Keratinocyte (primary cell): ENCODE results near the gene AFG1L. TPM values are rescaled to one million over a fixed set of nuclear protein-coding genes. Genes with fewer than 3 reads are reported as not detected.

Experiments used
- DNase-seq: peaks from one replicate; pipeline ENCODE4 v3.0.0-alpha.2; 2011; ENCODE audit warnings: low read depth, missing footprints, low spot score
- FAIRE-seq: peaks from 2 replicates; lab custom pipeline; 2011; peaks lifted over from hg19 to GRCh38; lab: Jason Lieb, UNC
- H2AFZ ChIP-seq: 2 replicates; pipeline ENCODE4 v1.6.0; 2012; ENCODE audit warnings: low read length, control low read depth, inconsistent platforms; ENCODE audit not compliant: control insufficient read depth
- H3K27ac ChIP-seq: 2 replicates; pipeline ENCODE4 v1.5.1; 2011; ENCODE audit warnings: low read length; ENCODE audit not compliant: control insufficient read depth, insufficient read depth
- H3K27me3 ChIP-seq: 3 replicates; pipeline ENCODE4 v1.6.0; 2011; ENCODE audit warnings: low read length; ENCODE audit not compliant: control insufficient read depth, insufficient read depth; ENCODE audit errors: extremely low read depth
- H3K36me3 ChIP-seq, 2 experiments: 2 replicates in 1 of 2; 3 replicates in 1 of 2; pipeline ENCODE4 v1.5.1; 2011; ENCODE audit warnings: low read length in 2 of 2, mild to moderate bottlenecking in 1 of 2; ENCODE audit not compliant: control insufficient read depth in 2 of 2, insufficient read depth in 2 of 2; ENCODE audit errors: extremely low read depth in 1 of 2
- H3K4me1 ChIP-seq: 3 replicates; pipeline ENCODE4 v1.5.1; 2011; ENCODE audit warnings: low read length; ENCODE audit not compliant: control insufficient read depth, insufficient read depth; ENCODE audit errors: extremely low read depth
- H3K4me2 ChIP-seq: 3 replicates; pipeline ENCODE4 v1.6.0; 2011; ENCODE audit warnings: low read depth, low read length; ENCODE audit not compliant: control insufficient read depth, insufficient read depth; ENCODE audit errors: extremely low read depth
- H3K4me3 ChIP-seq, 3 experiments: fragments of 200-600 bp in 1 of 3; sonication (generic) in 1 of 3; 2 replicates in 2 of 3; 3 replicates in 1 of 3; pipeline ENCODE4 v1.5.1; 2011 to 2016; ENCODE audit warnings: low read length in 3 of 3, mild to moderate bottlenecking in 3 of 3, control low read depth in 2 of 3, inconsistent platforms in 1 of 3, low read depth in 1 of 3, mixed read lengths in 1 of 3, mixed run types in 1 of 3, moderate library complexity in 1 of 3; ENCODE audit not compliant: control insufficient read depth in 2 of 3, insufficient read depth in 2 of 3; ENCODE audit errors: extremely low read depth in 1 of 3
- H3K79me2 ChIP-seq: 2 replicates; pipeline ENCODE4 v1.6.0; 2012; ENCODE audit warnings: low read length; ENCODE audit not compliant: control insufficient read depth, insufficient read depth
- H3K9ac ChIP-seq: 3 replicates; pipeline ENCODE4 v1.6.0; 2011; ENCODE audit warnings: low read length; ENCODE audit not compliant: control insufficient read depth, insufficient read depth; ENCODE audit errors: extremely low read depth
- H3K9me1 ChIP-seq: 3 replicates; pipeline ENCODE4 v1.6.0; 2011; ENCODE audit warnings: low read length; ENCODE audit not compliant: control insufficient read depth, insufficient read depth; ENCODE audit errors: extremely low read depth
- H3K9me3 ChIP-seq: 2 replicates; pipeline ENCODE4 v1.5.1; 2012; ENCODE audit warnings: low read depth, low read length; ENCODE audit not compliant: control insufficient read depth
- H4K20me1 ChIP-seq: 3 replicates; pipeline ENCODE4 v1.6.0; 2011; ENCODE audit warnings: low read length; ENCODE audit not compliant: control insufficient read depth, insufficient read depth; ENCODE audit errors: extremely low read depth
- CTCF ChIP-seq, 3 experiments: IDR thresholded peaks in 1 of 3; conservative IDR thresholded peaks in 1 of 3; optimal IDR thresholded peaks in 1 of 3; 2 replicates in 2 of 3; 3 replicates in 1 of 3; pipeline versions ENCODE3 to v1.5.1; 2011; ENCODE audit warnings: low read length in 3 of 3, mild to moderate bottlenecking in 3 of 3, moderate library complexity in 2 of 3, control low read depth in 1 of 3, inconsistent platforms in 1 of 3; ENCODE audit not compliant: insufficient read depth in 2 of 3; ENCODE audit errors: extremely low read depth in 1 of 3
- EZH2 ChIP-seq: IDR thresholded peaks from one replicate; pipeline ENCODE4 v1.6.1; 2012; ENCODE audit warnings: inconsistent platforms, mild to moderate bottlenecking, low read length, moderate library complexity
- dilution Hi-C: fragments of 300-500 bp; cut with MboI; formaldehyde crosslinking; loops from one replicate; pipeline ENCODE4 v1.7.0; 2020; ENCODE audit warnings: low sequenced_read_pairs; ENCODE audit not compliant: extremely low pct_ligation_motif_present
- polyA plus RNA-seq, 5 experiments: library from polyadenylated mRNA; depleted of rRNA in 3 of 5; stranded (reverse) in 3 of 5; stranded (forward) in 1 of 5; unstranded in 1 of 5; fragments of >200 nt; gene quantifications; 1 replicate in 1 of 5; 2 replicates in 3 of 5; 3 replicates in 1 of 5; pipeline versions ENCODE4 v1.2.1 to v1.2.3, GENCODE V29; 2011 to 2012; ENCODE audit warnings: missing spikeins in 2 of 5, low read depth in 1 of 5, low replicate concordance in 1 of 5

AFG1L gene
- polyA plus RNA-seq, 1 donor (not counting 4 experiments of a cell fraction or from before 2014, with no cell fraction given) = 3.1 TPM

- dilution Hi-C loops = no loop called here
- H4K20me1 ChIP-seq = no peaks in the 10 kb centered on the region
- TF ChIP-seq EZH2 (no peak), CTCF (optimal IDR thresholded peaks at IDR 0.05 in 1 of 3, IDR thresholded peaks at IDR 0.05 in 1 of 3, conservative IDR thresholded peaks at IDR 0.05 in 1 of 3; ENCODE audit: extremely low read depth in 1 of 3, insufficient read depth in 2 of 3, low read length in 3 of 3) (no peak)
- H3K36me3 ChIP-seq = no peaks in the 10 kb centered on the region
- H3K4me1 ChIP-seq = no peaks in the 10 kb centered on the region
- H3K27me3 ChIP-seq = no peaks in the 10 kb centered on the region
- H3K27ac ChIP-seq = no peak overlapping the region
- H2AFZ ChIP-seq = no peak overlapping the region
- no peak for FAIRE-seq
- H3K79me2 ChIP-seq = no peaks in the 10 kb centered on the region
- no peak overlapping the region for H3K4me2 ChIP-seq
- H3K9ac ChIP-seq = no peak overlapping the region
- H3K4me3 ChIP-seq = no peak overlapping the region
- no peak for DNase-seq
- H3K9me1 ChIP-seq = no peaks in the 10 kb centered on the region
- no peaks in the 10 kb centered on the region for H3K9me3 ChIP-seq
Measured at GRCh38 chr6:108285381-108285780, 9.5 kb upstream of the AFG1L start.

- no peak for TF ChIP-seq CTCF (optimal IDR thresholded peaks at IDR 0.05 in 1 of 3, IDR thresholded peaks at IDR 0.05 in 1 of 3, conservative IDR thresholded peaks at IDR 0.05 in 1 of 3; ENCODE audit: extremely low read depth in 1 of 3, insufficient read depth in 2 of 3, low read length in 3 of 3)
- TF ChIP-seq EZH2 = no peak
- no peak overlapping the region for H3K4me2 ChIP-seq
- H3K79me2 ChIP-seq = no peaks in the 10 kb centered on the region
- H3K4me3 ChIP-seq = no peak overlapping the region
- H3K4me1 ChIP-seq = no peaks in the 10 kb centered on the region
- H2AFZ ChIP-seq = no peak overlapping the region
- no peaks in the 10 kb centered on the region for H4K20me1 ChIP-seq
- H3K27ac ChIP-seq = no peak overlapping the region
- no peak for FAIRE-seq
- dilution Hi-C loops = no loop called here
- H3K27me3 ChIP-seq = no peaks in the 10 kb centered on the region
- H3K36me3 ChIP-seq = no peaks in the 10 kb centered on the region
- H3K9me3 ChIP-seq = no peaks in the 10 kb centered on the region
- H3K9me1 ChIP-seq = no peaks in the 10 kb centered on the region
- H3K9ac ChIP-seq = no peak overlapping the region
- no peak for DNase-seq
Measured at GRCh38 chr6:108286366-108286765, 8.5 kb upstream of the AFG1L start.
